Measurements from ENCODE around the gene TSPAN11.

Gene TSPAN11

GRCh38 chr12:30982413-30982812, 55.9 kb downstream of the TSPAN11 start:
- no peak overlapping the region for H3K4me3 ChIP-seq (ENCODE audit: low read depth, low read length)
- TF ChIP-seq, protein P1, sequence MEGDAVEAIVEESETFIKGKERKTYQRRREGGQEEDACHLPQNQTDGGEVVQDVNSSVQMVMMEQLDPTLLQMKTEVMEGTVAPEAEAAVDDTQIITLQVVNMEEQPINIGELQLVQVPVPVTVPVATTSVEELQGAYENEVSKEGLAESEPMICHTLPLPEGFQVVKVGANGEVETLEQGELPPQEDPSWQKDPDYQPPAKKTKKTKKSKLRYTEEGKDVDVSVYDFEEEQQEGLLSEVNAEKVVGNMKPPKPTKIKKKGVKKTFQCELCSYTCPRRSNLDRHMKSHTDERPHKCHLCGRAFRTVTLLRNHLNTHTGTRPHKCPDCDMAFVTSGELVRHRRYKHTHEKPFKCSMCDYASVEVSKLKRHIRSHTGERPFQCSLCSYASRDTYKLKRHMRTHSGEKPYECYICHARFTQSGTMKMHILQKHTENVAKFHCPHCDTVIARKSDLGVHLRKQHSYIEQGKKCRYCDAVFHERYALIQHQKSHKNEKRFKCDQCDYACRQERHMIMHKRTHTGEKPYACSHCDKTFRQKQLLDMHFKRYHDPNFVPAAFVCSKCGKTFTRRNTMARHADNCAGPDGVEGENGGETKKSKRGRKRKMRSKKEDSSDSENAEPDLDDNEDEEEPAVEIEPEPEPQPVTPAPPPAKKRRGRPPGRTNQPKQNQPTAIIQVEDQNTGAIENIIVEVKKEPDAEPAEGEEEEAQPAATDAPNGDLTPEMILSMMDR (IDR thresholded peaks at IDR 0.05; ENCODE audit: control insufficient read depth, extremely low read depth, insufficient read depth) = no peak
- no peak for DNase-seq (ENCODE audit: low read depth)

- DNase-seq (ENCODE audit: low read depth) = no peak
- TF ChIP-seq, protein P1 (IDR thresholded peaks at IDR 0.05; ENCODE audit: control insufficient read depth, extremely low read depth, insufficient read depth) = peak; percentile 78
- H3K4me3 ChIP-seq (ENCODE audit: low read depth, low read length) = no peak overlapping the region
These were observed 59.4 kb downstream of the TSPAN11 start for GRCh38 chr12:30985814-30986452.

- no peak overlapping the region for H3K4me3 ChIP-seq (ENCODE audit: low read depth, low read length)
- TF ChIP-seq, protein P1 (IDR thresholded peaks at IDR 0.05; ENCODE audit: control insufficient read depth, extremely low read depth, insufficient read depth) = no peak
- no peak for DNase-seq (ENCODE audit: low read depth)
These were observed 61.5 kb downstream of the TSPAN11 start for GRCh38 chr12:30988086-30988485.

DNA sequence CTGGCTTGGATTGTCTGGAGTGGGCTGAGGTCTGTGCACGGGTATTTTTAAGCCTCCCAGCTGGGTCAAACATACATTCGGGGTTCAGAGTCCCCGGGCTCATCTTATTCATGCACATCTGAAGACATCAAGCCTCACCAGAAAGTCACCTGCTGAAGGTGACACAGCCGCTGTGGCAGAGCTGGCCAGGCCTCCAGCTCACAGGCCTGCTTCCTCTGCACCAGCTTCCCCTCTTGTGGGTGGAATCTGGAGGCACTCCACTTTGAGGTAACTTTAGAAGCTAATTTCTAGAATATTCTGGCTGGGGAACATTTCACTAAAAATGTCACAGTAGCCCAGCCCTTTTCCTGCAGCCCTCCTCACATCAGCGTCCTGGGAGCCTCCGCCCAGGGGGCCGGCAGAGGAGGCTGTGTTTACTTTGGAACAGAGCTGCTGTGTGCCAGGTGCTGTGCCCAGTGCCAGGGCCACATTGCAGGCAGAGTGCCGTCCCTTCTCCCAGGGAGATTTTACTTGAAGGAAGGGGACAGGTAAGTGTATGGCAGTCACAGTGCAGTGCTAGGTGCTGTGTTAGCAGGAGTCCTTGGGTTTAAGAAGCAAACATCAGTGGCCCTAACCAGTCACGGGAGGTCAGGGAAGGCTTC, 62.2 kb downstream of the TSPAN11 start:
- TF ChIP-seq, protein P1 (IDR thresholded peaks at IDR 0.05; ENCODE audit: control insufficient read depth, extremely low read depth, insufficient read depth) = no peak
- no peak overlapping the region for H3K4me3 ChIP-seq (ENCODE audit: low read depth, low read length)
- DNase-seq (ENCODE audit: low read depth) = peak; percentile 63

DNA sequence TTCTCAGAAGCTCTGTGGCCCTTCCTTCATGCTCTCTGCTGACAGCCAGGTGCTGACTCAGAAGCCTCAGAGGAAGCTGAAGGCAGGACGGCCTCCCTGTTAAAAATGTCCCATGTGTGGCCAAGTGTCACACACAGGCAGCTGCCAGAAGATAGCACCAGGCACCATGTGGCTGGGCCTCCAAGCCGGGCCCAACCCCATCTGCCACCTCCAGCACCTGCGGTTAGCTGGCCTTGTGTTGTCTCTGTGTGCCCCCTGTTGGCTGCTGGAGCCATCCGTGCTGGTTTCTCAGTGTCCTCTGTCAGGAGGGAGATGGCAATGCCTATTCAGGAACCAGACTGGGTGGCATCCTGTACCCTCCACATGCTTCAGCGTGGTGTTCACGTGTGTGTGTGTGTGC, 63.2 kb downstream of the TSPAN11 start:
- TF ChIP-seq, protein P1 (IDR thresholded peaks at IDR 0.05; ENCODE audit: control insufficient read depth, extremely low read depth, insufficient read depth) = peak; percentile 66
- peak; percentile 28 for DNase-seq (ENCODE audit: low read depth)
- no peak overlapping the region for H3K4me3 ChIP-seq (ENCODE audit: low read depth, low read length)

DNA sequence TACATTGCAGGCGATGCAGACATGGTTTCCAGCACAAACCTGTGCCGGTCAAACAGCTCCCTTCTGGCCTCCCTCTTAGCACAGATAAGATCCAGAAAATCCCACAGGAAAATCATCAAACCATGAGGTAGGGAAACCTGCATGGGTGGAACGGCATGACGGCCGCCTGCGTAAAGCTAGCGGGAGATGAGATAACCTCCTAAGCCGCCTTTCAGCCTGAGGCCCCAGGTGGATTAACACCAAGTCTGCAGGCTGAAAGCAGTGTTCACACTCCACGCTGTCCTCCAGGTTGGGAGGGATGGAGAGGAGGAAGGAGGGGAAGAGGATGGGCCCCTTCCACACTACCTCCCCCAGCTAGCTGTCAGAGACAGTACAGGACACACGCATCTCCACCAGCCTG, 63.8 kb downstream of the TSPAN11 start:
- no peak overlapping the region for H3K4me3 ChIP-seq (ENCODE audit: low read depth, low read length)
- TF ChIP-seq, protein P1 (IDR thresholded peaks at IDR 0.05; ENCODE audit: control insufficient read depth, extremely low read depth, insufficient read depth) = no peak
- no peak for DNase-seq (ENCODE audit: low read depth)

DNA sequence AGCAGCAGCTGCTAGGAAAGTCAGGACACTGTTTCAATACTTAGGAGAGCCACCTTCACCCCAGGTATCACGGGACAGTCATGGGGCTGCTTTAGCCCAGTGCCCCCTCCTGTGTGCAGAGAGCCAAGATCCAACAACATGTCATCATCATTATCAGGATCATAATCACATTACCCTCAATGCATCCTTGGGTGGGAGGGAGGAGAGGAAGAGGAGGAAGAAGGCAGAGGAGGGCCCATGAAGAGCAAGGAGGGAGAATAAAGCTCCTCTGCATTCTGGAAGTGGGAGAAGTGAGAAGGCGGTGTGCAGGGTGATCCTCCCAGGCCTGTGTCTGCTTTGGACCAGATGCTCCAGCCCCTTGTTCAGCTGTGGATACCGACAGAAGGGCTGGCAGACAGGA, 64.2 kb downstream of the TSPAN11 start:
- TF ChIP-seq, protein P1 (IDR thresholded peaks at IDR 0.05; ENCODE audit: control insufficient read depth, extremely low read depth, insufficient read depth) = no peak
- H3K4me3 ChIP-seq (ENCODE audit: low read depth, low read length) = no peak overlapping the region

More for the DNA sequence above, 64.2 kb downstream of the TSPAN11 start:
- no peak for DNase-seq (ENCODE audit: low read depth)

All from LNCaP clone FGC (cell line).